Peyer's patch (tissue), 4 donors: ENCODE data around the gene DCTD.

Experiments
- POLR2A ChIP-seq, 2 donors: fragments of 450-650 bp; IDR thresholded peaks; one replicate each; pipeline ENCODE4 v1.5.1; 2017; ENCODE audit warnings: antibody characterized with exemption in 2 of 2, mild to moderate bottlenecking in 2 of 2, moderate library complexity in 2 of 2
- TF ChIP-seq, protein P1 (sequence below), 6 experiments: fragments of 450-650 bp in 4 of 6; fragments of 200-600 bp in 2 of 6; sonication (generic) in 1 of 6; IDR thresholded peaks; one replicate each; pipeline ENCODE4 v1.5.1; 2017 to 2019; ENCODE audit warnings: antibody characterized with exemption in 6 of 6, mild to moderate bottlenecking in 3 of 6, moderate library complexity in 1 of 6

- TF ChIP-seq, protein P1, sequence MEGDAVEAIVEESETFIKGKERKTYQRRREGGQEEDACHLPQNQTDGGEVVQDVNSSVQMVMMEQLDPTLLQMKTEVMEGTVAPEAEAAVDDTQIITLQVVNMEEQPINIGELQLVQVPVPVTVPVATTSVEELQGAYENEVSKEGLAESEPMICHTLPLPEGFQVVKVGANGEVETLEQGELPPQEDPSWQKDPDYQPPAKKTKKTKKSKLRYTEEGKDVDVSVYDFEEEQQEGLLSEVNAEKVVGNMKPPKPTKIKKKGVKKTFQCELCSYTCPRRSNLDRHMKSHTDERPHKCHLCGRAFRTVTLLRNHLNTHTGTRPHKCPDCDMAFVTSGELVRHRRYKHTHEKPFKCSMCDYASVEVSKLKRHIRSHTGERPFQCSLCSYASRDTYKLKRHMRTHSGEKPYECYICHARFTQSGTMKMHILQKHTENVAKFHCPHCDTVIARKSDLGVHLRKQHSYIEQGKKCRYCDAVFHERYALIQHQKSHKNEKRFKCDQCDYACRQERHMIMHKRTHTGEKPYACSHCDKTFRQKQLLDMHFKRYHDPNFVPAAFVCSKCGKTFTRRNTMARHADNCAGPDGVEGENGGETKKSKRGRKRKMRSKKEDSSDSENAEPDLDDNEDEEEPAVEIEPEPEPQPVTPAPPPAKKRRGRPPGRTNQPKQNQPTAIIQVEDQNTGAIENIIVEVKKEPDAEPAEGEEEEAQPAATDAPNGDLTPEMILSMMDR (IDR thresholded peaks at IDR 0.05), result no peak
- no peak for TF ChIP-seq POLR2A (IDR thresholded peaks at IDR 0.05)
These were observed 43.5 kb downstream of the DCTD start for GRCh38 chr4:182873726-182874125.
